Transverse colon (tissue), 4 donors: Measurements from ENCODE around the gene NANP. TPM values are rescaled to one million over a fixed set of nuclear protein-coding genes. Genes with fewer than 3 reads are reported as not detected.

ENCODE experiments used
- DNase-seq: peaks from one replicate; pipeline ENCODE4 v3.0.0-alpha.2; 2019
- H3K27ac ChIP-seq, 4 donors: fragments of 200-600 bp; sonication (generic); 2 replicates each; pipeline ENCODE4 v1.5.1; 2016 to 2018; ENCODE audit warnings: inconsistent platforms in 4 of 4
- H3K27me3 ChIP-seq: fragments of 200-600 bp; sonication (generic); 2 replicates; pipeline ENCODE4 v1.5.1; 2017; ENCODE audit warnings: inconsistent platforms
- H3K36me3 ChIP-seq, 4 donors: fragments of 200-600 bp; sonication (generic); 2 replicates each; pipeline ENCODE4 v1.5.1; 2017 to 2019; ENCODE audit warnings: inconsistent platforms in 4 of 4
- H3K4me1 ChIP-seq, 4 donors: fragments of 200-600 bp; sonication (generic); 2 replicates each; pipeline ENCODE4 v1.5.1; 2017 to 2020; ENCODE audit warnings: inconsistent platforms in 4 of 4
- H3K4me3 ChIP-seq, 4 donors: fragments of 200-600 bp; sonication (generic); 1 replicate in 1 of 4; 2 replicates in 3 of 4; pipeline versions ENCODE4 v1.5.1 to v1.6.1; 2017 to 2019; ENCODE audit warnings: inconsistent platforms in 4 of 4
- H3K9me3 ChIP-seq, 2 donors: fragments of 200-600 bp; sonication (generic); 2 replicates each; pipeline ENCODE4 v1.5.1; 2017 to 2019; ENCODE audit warnings: inconsistent platforms in 2 of 2
- CTCF ChIP-seq, 5 experiments: fragments of 200-600 bp in 3 of 5; fragments of 450-650 bp in 2 of 5; sonication (generic) in 3 of 5; IDR thresholded peaks; 1 replicate in 2 of 5; 2 replicates in 3 of 5; pipeline ENCODE4 v1.5.1; 2016 to 2017; ENCODE audit warnings: antibody characterized with exemption in 5 of 5, inconsistent platforms in 3 of 5, mild to moderate bottlenecking in 2 of 5, moderate library complexity in 1 of 5
- EP300 ChIP-seq: sonication (generic); formaldehyde crosslinking; IDR thresholded peaks from one replicate; pipeline ENCODE4 v1.6.1; 2017; ENCODE audit warnings: antibody characterized with exemption, low read depth
- POLR2A ChIP-seq: fragments of 450-650 bp; IDR thresholded peaks from one replicate; pipeline ENCODE4 v1.6.1; 2016; ENCODE audit warnings: antibody characterized with exemption, mild to moderate bottlenecking, moderate library complexity
- POLR2AphosphoS5 ChIP-seq, 3 donors: sonication (generic); formaldehyde crosslinking; IDR thresholded peaks; one replicate each; pipeline ENCODE4 v1.6.1; 2016; ENCODE audit warnings: antibody characterized with exemption in 3 of 3
- WGBS, 2 donors: methylation state at CpG; one replicate each; pipeline ENCODE4 v1.1.5; 2018; ENCODE audit warnings: low coverage in 1 of 2; 5-methylcytosine and 5-hydroxymethylcytosine counted together
- in situ Hi-C, 4 donors: fragments of 200-750 bp; cut with MboI; loops; one replicate each; pipeline versions ENCODE4 v1.15.0 to v1.15.1; 2017; ENCODE audit warnings: low sequenced_read_pairs in 3 of 4, low pct_ligation_motif_present in 1 of 4, low pct_unique_long_range_greater_than_20kb in 1 of 4
- intact Hi-C: fragments of 100-400 bp; cut with DNase I; formaldehyde crosslinking; loops from one replicate; pipeline ENCODE4 v1.15.1; 2023; ENCODE audit warnings: low total_unique reads
- small RNA-seq, 4 donors: library from RNA; depleted of rRNA; stranded (forward); fragments of <200 nt; gene quantifications; one replicate each; pipeline ENCODE3, GENCODE V24; 2016
- total RNA-seq, 4 donors: library from RNA; depleted of rRNA; stranded (reverse); fragments of >200 nt; gene quantifications; one replicate each; pipeline ENCODE4 v1.1.0, GENCODE V29; 2016

The NANP gene
- total RNA-seq, 4 donors from 2014 or later: 1.4 to 7.1 (median 3.4) TPM

- Histone ChIP-seq H3K4me1 (no peaks in the 10 kb centered on the region), H3K36me3 (no peaks in the 10 kb centered on the region), H3K4me3 (no peak overlapping the region), H3K27me3 (no peaks in the 10 kb centered on the region), H3K27ac (no peak overlapping the region), H3K9me3 (no peaks in the 10 kb centered on the region)
- WGBS, 2 donors: 84 to 92% methylated on average over 2 to 6 of the region's 6 CpGs
- TF ChIP-seq POLR2A (no peak), CTCF (IDR thresholded peaks at IDR 0.05) (no peak), EP300 (no peak), POLR2AphosphoS5 (IDR thresholded peaks at IDR 0.05) (no peak)
- no peak for DNase-seq
- intact Hi-C loops (no loop called here), in situ Hi-C loops (loop anchor here in 1 of 4 donors (25.0 kb wide), 1 partner anchor 103 kb away; no protein-coding TSS in a partner anchor)
Observed at GRCh38 chr20:25565578-25566157, 58.1 kb downstream of the NANP start.

- 91 to 100% methylated on average over 5 to 6 of the region's 6 CpGs for WGBS, 2 donors
- intact Hi-C loops: no loop called here
- no peak overlapping the region for H3K4me3 ChIP-seq
- no peaks in the 10 kb centered on the region for H3K9me3 ChIP-seq
- in situ Hi-C loops: loop anchor here in 1 of 4 donors (25.0 kb wide), 1 partner anchor 102 kb away; no protein-coding TSS in a partner anchor
- TF ChIP-seq EP300 (no peak), POLR2A (no peak), POLR2AphosphoS5 (IDR thresholded peaks at IDR 0.05) (no peak), CTCF (IDR thresholded peaks at IDR 0.05) (no peak)
- no peaks in the 10 kb centered on the region for H3K27me3 ChIP-seq
- no peaks in the 10 kb centered on the region for H3K36me3 ChIP-seq
- DNase-seq: no peak
- no peaks in the 10 kb centered on the region for H3K4me1 ChIP-seq
- no peak overlapping the region for H3K27ac ChIP-seq
Observed at GRCh38 chr20:25563876-25564275, 59.9 kb downstream of the NANP start.

GRCh38 chr20:25563362-25563761 lies 60.5 kb downstream of the NANP start:
- Histone ChIP-seq H3K27ac (no peak overlapping the region), H3K27me3 (no peaks in the 10 kb centered on the region), H3K4me1 (no peaks in the 10 kb centered on the region), H3K36me3 (no peaks in the 10 kb centered on the region), H3K9me3 (no peaks in the 10 kb centered on the region), H3K4me3 (no peak overlapping the region)
- TF ChIP-seq EP300 (no peak), POLR2AphosphoS5 (IDR thresholded peaks at IDR 0.05) (no peak), POLR2A (no peak)
- intact Hi-C loops: no loop called here
- DNase-seq: no peak
- in situ Hi-C loops: loop anchor here in 1 of 4 donors (25.0 kb wide), 1 partner anchor 101 kb away; no protein-coding TSS in a partner anchor

Small RNA genes within 50 kb of the gene (small RNA-seq; reads per million reads assigned to genes)
- gene RN7SL594P: 0 reads per million in 4 donors
- gene RNU6ATAC17P: 0 reads per million in 4 donors

Other genes starting within 250 kb of the NANP start
- gene ABHD12, start 233.2 kb downstream of the NANP start, total RNA-seq: 100 to 1,000 TPM in 1 of 4 donors, 10 to 100 TPM in 3; 67.3 to 103 (median 73.4) TPM
- 1 to 10 TPM in 2 of 4 donors, not detected in 2; 1.3 to 1.4 TPM for gene GINS1, start 216.3 kb downstream of the NANP start, total RNA-seq
- gene NINL, start 38.5 kb downstream of the NANP start, total RNA-seq: 1 to 10 TPM; 3.1 to 9.7 (median 5.7) TPM
- 10 to 100 TPM in 2 of 4 donors, 1 to 10 TPM in 2; 5.2 to 17.1 (median 11.0) TPM for gene ZNF337, start 72.8 kb upstream of the NANP start, total RNA-seq